ENCODE results near the gene URI1.
"Not testable (repeated sequence)": the region's sequence is repeated elsewhere in the genome, so short reads cannot be mapped to it uniquely, and the experiment has no call there.

URI1 gene

DNA sequence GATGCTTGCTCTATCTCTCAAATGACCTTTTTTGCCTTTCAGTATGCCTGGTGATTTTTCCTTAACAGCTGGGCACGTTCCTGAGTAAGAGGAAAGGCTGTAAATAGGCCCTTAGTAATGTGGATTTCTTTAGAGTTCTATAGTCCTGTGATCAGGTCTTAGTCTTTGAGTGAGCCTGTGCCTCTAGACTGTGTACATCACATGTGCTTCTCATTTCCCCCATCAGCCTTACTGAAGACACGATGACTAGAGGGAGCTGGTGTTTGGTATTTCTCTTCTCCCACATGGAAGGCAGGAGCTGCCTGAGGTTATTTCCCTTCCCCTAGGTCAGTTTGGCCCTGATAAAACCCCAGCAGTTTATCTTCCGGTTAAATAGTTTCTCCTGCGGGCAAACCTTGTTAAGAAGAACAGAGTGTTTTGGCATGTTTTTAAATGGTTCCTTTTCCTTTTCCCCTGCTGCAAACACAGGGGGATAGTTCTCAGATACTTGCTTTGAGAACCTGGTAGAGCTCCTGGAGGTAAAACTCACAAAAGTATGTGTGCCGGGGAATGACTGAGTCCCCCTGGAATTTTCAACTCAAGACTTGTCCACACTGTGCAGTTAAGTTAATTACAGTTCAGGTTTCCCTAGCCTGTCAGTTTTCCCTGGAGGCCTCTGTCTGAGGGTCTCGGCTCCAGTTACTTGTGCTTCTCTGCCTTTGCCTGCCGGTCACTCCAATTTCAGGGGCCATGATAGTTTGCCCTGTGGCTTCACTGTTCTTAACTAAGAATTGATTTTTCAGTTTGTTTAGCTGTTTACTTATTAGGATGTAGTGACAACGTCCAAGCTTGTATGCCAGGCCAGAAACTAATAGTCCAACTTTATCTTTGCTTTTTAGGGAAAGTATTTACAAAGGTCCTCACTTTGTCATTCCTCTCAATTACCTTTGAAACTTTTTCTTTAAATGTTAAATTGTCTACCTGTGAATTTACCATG lies 94.4 kb downstream of the URI1 start:
- H3K27ac ChIP-seq (ENCODE audit: poor library complexity, severe bottlenecking), result no peak overlapping the region
- DNase-seq (ENCODE audit: low spot score) (no peak), ATAC-seq (ENCODE audit: low read depth) (no peak)
- H3K4me3 ChIP-seq (ENCODE audit: severe bottlenecking), result no peak overlapping the region
- no peak for TF ChIP-seq CTCF (IDR thresholded peaks at IDR 0.05; ENCODE audit: poor library complexity, severe bottlenecking)
- H3K36me3 ChIP-seq (ENCODE audit: low read depth), result 0 out of 2 replicates have a peak, but pooled peaks cover 4% of the 10 kb centered on the region
- H3K9me3 ChIP-seq (ENCODE audit: severe bottlenecking), result no peaks in the 10 kb centered on the region
- H3K27me3 ChIP-seq (ENCODE audit: insufficient read depth, poor library complexity, severe bottlenecking), result no peaks in the 10 kb centered on the region
- no peaks in the 10 kb centered on the region for H3K4me1 ChIP-seq (ENCODE audit: insufficient read depth, poor library complexity, severe bottlenecking)

- Histone ChIP-seq H3K36me3 (ENCODE audit: low read depth) (0 out of 2 replicates have a peak, but pooled peaks cover 4% of the 10 kb centered on the region), H3K4me1 (ENCODE audit: insufficient read depth, poor library complexity, severe bottlenecking) (no peaks in the 10 kb centered on the region), H3K27me3 (ENCODE audit: insufficient read depth, poor library complexity, severe bottlenecking) (no peaks in the 10 kb centered on the region), H3K27ac (ENCODE audit: poor library complexity, severe bottlenecking) (no peak overlapping the region), H3K9me3 (ENCODE audit: severe bottlenecking) (no peaks in the 10 kb centered on the region), H3K4me3 (ENCODE audit: severe bottlenecking) (no peak overlapping the region)
- TF ChIP-seq CTCF (IDR thresholded peaks at IDR 0.05; ENCODE audit: poor library complexity, severe bottlenecking), result no peak
- ATAC-seq (ENCODE audit: low read depth) (no peak), DNase-seq (ENCODE audit: low spot score) (no peak)
These were observed 95.8 kb downstream of the URI1 start for GRCh38 chr19:30037835-30038234.

DNA sequence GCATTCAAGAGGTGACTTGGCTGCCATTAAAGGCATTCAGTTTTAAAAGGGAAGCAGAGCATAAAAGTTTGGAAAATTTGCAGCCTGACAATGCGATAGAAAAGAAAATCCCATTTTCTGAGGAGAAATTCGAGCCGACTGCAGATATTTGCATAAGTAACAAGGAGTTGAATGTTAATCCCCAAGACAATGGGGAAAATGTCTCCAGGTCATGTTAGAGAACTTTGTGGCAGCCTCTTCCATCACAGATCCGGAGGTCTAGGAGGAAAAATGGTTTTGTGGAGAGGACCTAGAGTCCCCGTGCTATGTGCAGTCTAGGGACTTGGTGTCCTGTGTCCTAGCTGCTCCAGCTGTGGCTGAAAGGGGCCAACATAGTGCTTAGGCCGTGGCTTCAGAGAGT lies 99.9 kb downstream of the URI1 start:
- DNase-seq (ENCODE audit: low spot score); H3K9me3 ChIP-seq (ENCODE audit: severe bottlenecking); ATAC-seq (ENCODE audit: low read depth): not testable (repeated sequence)

DNA sequence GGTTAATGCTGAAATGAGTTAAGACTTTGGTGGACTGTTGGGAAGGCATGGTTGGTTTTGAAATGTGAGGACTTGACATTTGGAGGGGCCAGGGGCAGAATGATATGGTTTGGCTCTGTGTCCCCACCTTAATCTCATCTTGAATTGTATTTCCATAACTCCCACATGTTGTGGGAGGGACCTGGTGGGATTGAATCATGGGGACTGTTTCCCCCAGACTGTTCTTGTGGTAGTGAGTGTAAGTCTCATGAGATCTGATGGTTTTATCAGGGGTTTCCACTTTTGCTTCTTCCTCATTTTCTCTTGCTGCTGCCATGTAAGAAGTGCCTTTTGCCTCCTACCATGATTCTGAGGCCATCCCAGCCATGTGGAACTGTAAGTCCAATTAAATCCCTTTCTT lies 101.0 kb downstream of the URI1 start:
- DNase-seq (ENCODE audit: low spot score); H3K4me1 ChIP-seq (ENCODE audit: insufficient read depth, poor library complexity, severe bottlenecking); ATAC-seq (ENCODE audit: low read depth); H3K9me3 ChIP-seq (ENCODE audit: severe bottlenecking); H3K36me3 ChIP-seq (ENCODE audit: low read depth); H3K27ac ChIP-seq (ENCODE audit: poor library complexity, severe bottlenecking); H3K4me3 ChIP-seq (ENCODE audit: severe bottlenecking); H3K27me3 ChIP-seq (ENCODE audit: insufficient read depth, poor library complexity, severe bottlenecking): not testable (repeated sequence)

More for the DNA sequence above, 99.9 kb downstream of the URI1 start:
- H3K27ac ChIP-seq (ENCODE audit: poor library complexity, severe bottlenecking); H3K4me3 ChIP-seq (ENCODE audit: severe bottlenecking); H3K4me1 ChIP-seq (ENCODE audit: insufficient read depth, poor library complexity, severe bottlenecking); H3K36me3 ChIP-seq (ENCODE audit: low read depth); H3K27me3 ChIP-seq (ENCODE audit: insufficient read depth, poor library complexity, severe bottlenecking): not testable (repeated sequence)

- Histone ChIP-seq H3K27me3 (ENCODE audit: insufficient read depth, poor library complexity, severe bottlenecking) (no peaks in the 10 kb centered on the region), H3K4me1 (ENCODE audit: insufficient read depth, poor library complexity, severe bottlenecking) (no peaks in the 10 kb centered on the region), H3K27ac (ENCODE audit: poor library complexity, severe bottlenecking) (no peak overlapping the region), H3K9me3 (ENCODE audit: severe bottlenecking) (no peaks in the 10 kb centered on the region), H3K4me3 (ENCODE audit: severe bottlenecking) (no peak overlapping the region), H3K36me3 (ENCODE audit: low read depth) (no peaks in the 10 kb centered on the region)
- TF ChIP-seq CTCF (IDR thresholded peaks at IDR 0.05; ENCODE audit: poor library complexity, severe bottlenecking), result no peak
- no peak for DNase-seq (ENCODE audit: low spot score)
- ATAC-seq (ENCODE audit: low read depth), result no peak
These were observed 102.5 kb downstream of the URI1 start for GRCh38 chr19:30044273-30045248.
